Measurements from ENCODE around the gene EDN3. TPM values are rescaled to one million over a fixed set of nuclear protein-coding genes. Genes with fewer than 3 reads are reported as not detected.
"Not testable (repeated sequence)": the region's sequence is repeated elsewhere in the genome, so short reads cannot be mapped to it uniquely, and the experiment has no call there.

EDN3 gene
- total RNA-seq, 1 donor from 2014 or later = not detected

DNA sequence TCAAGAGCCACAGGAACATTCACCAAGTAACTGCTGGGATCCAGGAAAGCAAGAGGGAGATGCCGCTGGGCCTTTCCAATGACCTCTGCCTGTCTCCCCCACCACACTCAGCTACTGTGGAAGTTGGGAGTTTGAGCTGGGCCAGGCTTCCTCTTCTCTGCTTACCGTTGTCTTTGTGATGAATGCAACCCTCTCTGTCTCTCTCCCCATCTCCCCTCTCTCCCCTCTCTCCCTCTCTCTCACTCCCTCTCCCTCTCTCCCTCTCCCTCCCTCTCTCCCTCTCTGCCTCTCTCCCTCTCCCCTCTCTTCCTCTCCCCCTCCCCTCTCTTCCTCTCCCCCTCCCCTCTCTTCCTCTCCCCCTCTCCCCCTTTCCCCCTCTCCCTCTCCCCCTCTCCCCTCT, 54.8 kb downstream of the EDN3 start:
- ATAC-seq (no peak), DNase-seq (ENCODE audit: low spot score) (no peak)
- intact Hi-C loops (cut with DNase I) = no loop called here

DNA sequence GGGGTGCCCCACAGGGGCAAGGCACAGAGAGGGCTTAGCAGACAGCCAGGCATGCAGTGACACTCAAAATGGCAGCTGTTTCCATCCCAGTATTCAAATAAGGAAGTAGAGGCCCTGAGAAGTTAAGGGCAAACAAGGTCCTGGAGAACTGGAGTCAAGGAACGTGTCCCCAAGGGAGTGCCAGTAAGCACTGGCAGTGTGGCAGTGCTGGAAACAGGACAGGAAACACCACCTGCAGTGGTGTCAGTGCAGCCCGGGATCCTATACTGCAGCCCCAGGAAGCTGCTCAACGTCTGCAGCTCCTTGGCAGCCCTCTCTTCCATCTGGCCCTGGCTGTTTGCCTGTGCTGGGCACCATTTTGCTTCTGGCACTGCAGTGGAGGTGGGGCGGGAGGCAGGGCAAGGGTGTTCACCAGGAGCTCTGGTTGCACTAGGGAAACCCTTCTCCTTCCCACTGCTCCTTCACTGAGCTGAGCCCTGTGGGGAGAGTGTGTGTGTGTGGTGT, 56.3 kb downstream of the EDN3 start:
- DNase-seq (ENCODE audit: low spot score) = no peak
- no peak for ATAC-seq
- intact Hi-C loops (cut with DNase I) = no loop called here

DNA sequence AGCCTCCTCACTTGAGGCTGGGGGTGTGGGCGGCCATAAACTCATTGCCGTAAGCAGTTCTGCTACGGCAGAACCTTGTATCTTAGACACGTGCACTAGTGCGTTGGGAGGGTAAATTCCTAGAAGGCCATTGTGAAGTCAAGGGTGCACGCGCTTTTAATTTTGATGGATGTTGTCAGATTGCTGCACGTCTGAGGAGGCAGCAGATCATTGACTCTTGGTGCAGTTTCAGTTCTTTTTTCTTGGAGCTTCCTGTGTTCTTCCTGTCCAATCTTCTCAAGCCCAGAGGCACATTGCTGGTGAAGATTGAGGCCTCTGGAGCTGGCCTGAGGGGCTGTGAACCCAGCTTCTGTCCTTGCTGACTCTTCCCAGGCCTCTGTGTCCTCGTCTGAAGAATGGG, 58.4 kb downstream of the EDN3 start:
- intact Hi-C loops (cut with DNase I); ATAC-seq; DNase-seq (ENCODE audit: low spot score): not testable (repeated sequence)

DNA sequence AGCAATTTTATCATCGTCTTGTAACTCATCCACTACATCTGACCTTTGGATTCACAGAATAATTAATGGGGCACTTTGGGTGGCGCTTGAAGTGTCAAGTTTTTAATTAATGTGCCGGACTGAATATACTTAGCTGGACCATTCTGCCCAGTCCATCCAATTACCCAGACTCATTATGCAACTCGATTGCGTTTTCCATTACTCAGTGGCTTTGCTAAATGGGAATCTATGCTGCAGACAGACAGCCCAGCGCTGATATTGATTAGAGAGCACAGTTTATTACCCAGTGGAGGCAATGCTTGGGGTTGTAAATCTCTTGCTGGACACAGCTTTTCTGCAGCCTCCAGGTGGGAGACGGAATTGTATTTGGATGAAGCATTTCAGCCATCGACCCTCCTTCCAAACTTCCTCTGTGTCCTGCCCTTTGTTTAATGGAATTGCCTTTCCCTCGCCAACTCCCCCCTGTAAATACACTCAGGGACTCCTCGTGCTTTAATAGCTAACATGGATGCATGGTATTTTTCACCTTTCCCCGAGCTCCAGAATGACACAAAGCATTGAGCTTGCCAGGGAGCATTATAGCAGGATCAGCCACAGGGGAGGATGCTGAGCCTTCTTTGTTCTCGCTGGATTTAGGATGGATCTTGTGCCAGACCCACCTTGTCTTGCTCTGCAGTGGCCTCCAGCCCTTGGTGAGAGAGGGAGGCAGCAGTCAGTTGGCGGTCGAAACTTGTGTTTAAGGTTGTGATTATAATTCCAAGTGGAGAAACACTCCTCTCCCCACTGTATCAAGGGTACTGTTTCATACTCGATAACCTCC, 59.7 kb downstream of the EDN3 start:
- no peak for DNase-seq (ENCODE audit: low spot score)
- intact Hi-C loops (cut with DNase I) = no loop called here
- ATAC-seq = no peak

DNA sequence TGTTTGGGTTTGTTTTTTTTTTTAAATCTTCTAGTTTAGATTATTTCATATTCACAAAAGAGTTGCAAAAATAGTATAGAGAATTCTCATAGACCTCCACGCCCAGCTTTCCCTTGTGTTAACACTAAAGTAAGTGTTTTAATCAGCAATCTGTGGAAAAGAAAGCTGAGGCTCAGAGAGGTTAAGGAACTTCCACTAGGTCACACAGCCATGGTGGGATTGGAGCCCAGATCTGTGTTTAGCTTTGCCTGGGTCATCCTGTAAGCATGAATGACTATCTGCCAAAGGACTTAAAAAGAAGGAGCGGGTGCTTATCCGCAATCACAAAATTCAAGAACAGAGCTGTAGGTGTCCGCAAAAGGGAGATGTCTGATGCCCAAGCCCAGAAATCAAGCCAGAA, 60.5 kb downstream of the EDN3 start:
- DNase-seq (ENCODE audit: low spot score) = no peak
- intact Hi-C loops (cut with DNase I) = no loop called here
- ATAC-seq = no peak

DNA sequence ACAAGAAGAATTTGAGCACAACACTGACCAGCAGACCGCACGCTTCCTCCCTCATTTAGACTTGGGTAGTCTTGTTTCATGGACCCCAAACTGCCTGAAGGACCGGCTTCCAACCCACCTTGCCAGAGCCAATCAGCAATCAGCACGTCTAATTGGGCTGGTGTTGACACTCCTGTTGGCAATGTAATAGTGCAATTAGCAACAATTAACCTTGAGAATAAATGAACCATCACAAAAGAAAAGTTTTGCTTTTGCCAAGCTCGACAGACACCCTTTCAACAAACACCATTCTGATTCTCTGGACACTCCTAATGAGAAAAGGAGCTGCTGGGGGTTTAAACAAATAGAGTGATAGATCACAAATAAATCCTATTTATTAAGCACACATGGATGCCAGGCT, 61.0 kb downstream of the EDN3 start:
- intact Hi-C loops (cut with DNase I) = no loop called here
- DNase-seq (ENCODE audit: low spot score) (no peak), ATAC-seq (no peak)

DNA sequence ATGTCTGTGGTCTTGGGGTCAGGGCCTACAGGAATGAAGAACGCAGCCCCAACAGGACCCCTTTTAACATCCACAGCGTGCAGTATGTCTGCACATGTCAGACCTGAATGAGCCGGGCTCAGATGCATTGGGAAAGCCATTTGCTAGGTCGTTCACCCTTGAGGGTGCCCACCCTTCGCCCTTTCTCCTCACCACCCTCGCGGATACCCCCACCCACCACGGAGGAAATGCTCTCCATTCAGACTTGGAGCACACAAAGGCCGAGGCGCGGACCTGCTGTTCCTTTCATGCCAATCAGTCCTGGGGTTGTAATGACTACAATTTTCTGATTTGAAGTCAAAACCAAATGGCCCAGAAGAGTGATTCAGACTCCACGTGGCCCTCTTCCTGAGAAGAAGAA, 62.7 kb downstream of the EDN3 start:
- ATAC-seq = no peak
- DNase-seq (ENCODE audit: low spot score) = no peak
- intact Hi-C loops (cut with DNase I) = no loop called here

DNA sequence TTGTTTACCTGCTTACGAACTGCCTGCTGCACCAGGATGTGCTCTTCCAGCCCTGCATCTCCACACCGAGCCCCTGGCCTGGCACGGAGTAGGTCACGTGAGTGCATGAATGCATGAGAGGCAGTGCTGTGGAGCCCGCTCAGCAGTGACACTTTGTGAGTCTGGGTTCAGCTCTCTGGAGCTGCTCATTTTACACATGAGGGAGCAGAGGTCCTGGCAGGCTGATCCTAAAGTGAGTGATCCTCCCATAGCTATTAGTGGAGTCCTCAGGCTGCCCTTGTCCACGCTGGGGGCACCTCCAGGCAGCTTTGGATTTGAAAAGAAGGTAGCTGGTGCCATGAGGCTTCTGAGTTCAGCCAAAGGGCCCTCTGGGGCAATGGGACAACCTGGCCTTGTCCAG, 64.2 kb downstream of the EDN3 start:
- DNase-seq (ENCODE audit: low spot score) (no peak), ATAC-seq (no peak)
- intact Hi-C loops (cut with DNase I) = no loop called here

DNA sequence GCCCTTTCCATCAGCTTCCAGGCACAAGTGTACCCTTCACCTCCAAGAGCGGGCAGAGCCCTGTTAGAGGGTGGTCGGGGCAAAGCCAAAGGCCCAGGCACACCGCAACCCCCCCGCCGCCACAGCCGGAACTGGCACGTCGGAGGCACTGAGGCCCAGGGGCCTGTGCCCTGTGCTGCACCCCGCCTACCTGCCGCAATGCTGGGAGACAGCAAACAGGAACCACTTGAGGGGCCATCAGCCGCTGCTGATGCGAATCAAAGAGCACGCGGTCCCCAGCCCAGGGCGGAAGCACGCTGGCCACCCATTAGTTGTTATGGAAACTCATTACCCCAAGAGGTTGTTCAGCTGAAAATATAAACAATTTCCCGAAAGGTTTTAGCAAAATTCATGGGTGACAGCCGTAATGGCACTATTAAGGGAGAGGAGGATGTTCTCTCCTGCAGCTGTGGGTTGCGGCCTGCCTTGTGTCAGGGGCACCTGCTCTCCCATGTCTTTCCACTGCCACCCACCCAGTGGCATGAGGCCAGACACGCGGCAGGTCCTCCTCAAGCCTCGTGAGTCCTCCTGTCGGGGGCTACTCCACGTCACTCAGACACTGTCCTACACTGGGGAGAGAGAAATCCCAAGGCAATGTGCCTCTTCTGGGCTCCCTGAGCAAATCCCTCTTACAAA, 65.3 kb downstream of the EDN3 start:
- ATAC-seq = no peak
- DNase-seq (ENCODE audit: low spot score) = no peak
- intact Hi-C loops (cut with DNase I) = no loop called here

DNA sequence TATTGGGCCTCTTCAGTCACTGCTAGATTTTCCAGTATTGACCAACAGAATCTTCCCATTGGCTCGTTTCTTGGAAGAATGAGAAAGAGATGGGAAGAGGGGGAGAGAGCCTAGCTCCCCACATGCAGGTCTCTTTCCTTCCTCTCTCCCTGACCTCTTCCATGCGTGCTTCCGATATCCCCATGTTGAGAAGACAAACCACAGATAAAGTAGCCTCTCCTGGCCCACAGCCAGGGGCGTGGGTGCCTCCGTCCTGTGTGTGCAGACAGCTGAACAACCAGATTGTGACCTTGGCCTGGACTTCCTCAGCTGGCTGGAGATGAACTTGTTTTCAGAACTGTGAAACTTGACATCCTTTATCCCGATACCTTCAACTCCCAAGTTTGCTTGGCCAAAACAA, 71.0 kb downstream of the EDN3 start:
- intact Hi-C loops (cut with DNase I) = no loop called here
- no peak for DNase-seq (ENCODE audit: low spot score)

DNA sequence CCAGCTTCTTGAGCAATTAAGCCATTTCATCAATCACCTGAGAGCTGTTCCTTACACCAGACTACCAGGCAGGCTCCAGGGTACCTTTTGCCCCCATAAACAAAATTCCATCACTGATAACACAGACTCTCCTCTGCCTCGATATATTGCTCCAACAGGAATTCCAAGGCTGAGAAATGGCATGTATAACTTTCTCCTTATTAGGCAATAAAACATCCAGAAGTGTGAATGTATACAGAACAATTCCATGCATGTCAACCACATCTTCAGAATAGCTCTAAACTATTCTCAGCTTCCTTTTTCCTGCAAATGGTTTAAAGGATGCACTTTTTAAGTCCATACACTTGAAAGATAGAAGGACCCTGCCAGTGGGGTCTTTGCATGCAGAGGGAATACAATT, 73.8 kb downstream of the EDN3 start:
- ATAC-seq = no peak
- intact Hi-C loops (cut with DNase I) = no loop called here
- no peak for DNase-seq (ENCODE audit: low spot score)

More for the DNA sequence above, 71.0 kb downstream of the EDN3 start:
- no peak for ATAC-seq

DNA sequence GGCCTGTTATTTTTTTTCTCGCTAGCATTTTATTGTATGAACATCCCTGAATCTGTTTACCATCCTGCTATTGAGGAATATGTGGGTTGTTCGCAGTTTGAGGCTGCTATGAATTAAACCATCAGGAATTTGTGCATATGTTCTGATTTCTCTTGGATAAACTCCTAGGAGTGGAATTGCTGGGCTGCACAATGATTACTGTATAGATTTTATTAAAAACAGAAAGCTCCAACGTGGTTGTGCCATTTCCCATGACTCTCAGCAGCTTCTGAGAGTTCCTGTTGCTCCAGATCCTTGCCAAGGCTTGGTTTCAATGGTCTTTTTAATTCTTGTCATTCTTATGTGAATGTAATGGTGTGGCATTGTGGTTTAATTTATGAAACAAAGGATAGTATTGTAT, 75.1 kb downstream of the EDN3 start:
- DNase-seq (ENCODE audit: low spot score) (no peak), ATAC-seq (no peak)
- intact Hi-C loops (cut with DNase I) = no loop called here

Other genes with a start within 250 kb of the EDN3 start
- gene ZNF831, start 136.8 kb upstream of the EDN3 start, total RNA-seq = 0.36 TPM